Glutamatergic neuron (in vitro differentiated cells): ENCODE measurements around the gene AP2B1. TPM values are rescaled to one million over a fixed set of nuclear protein-coding genes. Genes with fewer than 3 reads are reported as not detected.

ENCODE experiments used
- DNase-seq: peaks from one replicate; pipeline ENCODE4 v3.0.0; 2022
- H3K27ac Mint-ChIP-seq: one replicate; pipeline ENCODE4 v1.8.0; 2020; ENCODE audit warnings: mild to moderate bottlenecking, mixed read lengths, inconsistent platforms; ENCODE audit not compliant: unreplicated experiment
- H3K27me3 Mint-ChIP-seq: one replicate; pipeline ENCODE4 v1.8.0; 2020; ENCODE audit warnings: mild to moderate bottlenecking, moderate library complexity, mixed read lengths, inconsistent platforms; ENCODE audit not compliant: unreplicated experiment
- H3K36me3 Mint-ChIP-seq: one replicate; pipeline ENCODE4 v1.8.0; 2020; ENCODE audit warnings: mild to moderate bottlenecking, mixed read lengths, inconsistent platforms; ENCODE audit not compliant: unreplicated experiment
- H3K4me1 Mint-ChIP-seq: one replicate; pipeline ENCODE4 v1.8.0; 2020; ENCODE audit warnings: mild to moderate bottlenecking, low read depth, mixed read lengths, inconsistent platforms; ENCODE audit not compliant: unreplicated experiment
- H3K4me3 Mint-ChIP-seq: one replicate; pipeline ENCODE4 v1.8.0; 2020; ENCODE audit warnings: mild to moderate bottlenecking, mixed read lengths, inconsistent platforms; ENCODE audit not compliant: unreplicated experiment
- H3K9me3 Mint-ChIP-seq: one replicate; pipeline ENCODE4 v1.8.0; 2020; ENCODE audit warnings: mild to moderate bottlenecking, moderate library complexity, mixed read lengths, inconsistent platforms; ENCODE audit not compliant: unreplicated experiment
- total RNA-seq: library from RNA; stranded (reverse); fragmentation: NEBNext Ultra II Directional; extraction: Animal tissue kit (Norgen Biotek cat#: 25700); gene quantifications from one replicate; pipeline ENCODE4 v1.2.1, GENCODE V29; 2021; ENCODE audit not compliant: unreplicated experiment
- TF ChIP-seq, protein P1 (sequence below): fragments of 200-600 bp; sonication (generic); IDR thresholded peaks from one replicate; pipeline ENCODE4 v1.5.0; 2021; ENCODE audit not compliant: partially characterized antibody, unreplicated experiment

Gene AP2B1
- total RNA-seq, 1 donor from 2014 or later, result 316 TPM

DNA sequence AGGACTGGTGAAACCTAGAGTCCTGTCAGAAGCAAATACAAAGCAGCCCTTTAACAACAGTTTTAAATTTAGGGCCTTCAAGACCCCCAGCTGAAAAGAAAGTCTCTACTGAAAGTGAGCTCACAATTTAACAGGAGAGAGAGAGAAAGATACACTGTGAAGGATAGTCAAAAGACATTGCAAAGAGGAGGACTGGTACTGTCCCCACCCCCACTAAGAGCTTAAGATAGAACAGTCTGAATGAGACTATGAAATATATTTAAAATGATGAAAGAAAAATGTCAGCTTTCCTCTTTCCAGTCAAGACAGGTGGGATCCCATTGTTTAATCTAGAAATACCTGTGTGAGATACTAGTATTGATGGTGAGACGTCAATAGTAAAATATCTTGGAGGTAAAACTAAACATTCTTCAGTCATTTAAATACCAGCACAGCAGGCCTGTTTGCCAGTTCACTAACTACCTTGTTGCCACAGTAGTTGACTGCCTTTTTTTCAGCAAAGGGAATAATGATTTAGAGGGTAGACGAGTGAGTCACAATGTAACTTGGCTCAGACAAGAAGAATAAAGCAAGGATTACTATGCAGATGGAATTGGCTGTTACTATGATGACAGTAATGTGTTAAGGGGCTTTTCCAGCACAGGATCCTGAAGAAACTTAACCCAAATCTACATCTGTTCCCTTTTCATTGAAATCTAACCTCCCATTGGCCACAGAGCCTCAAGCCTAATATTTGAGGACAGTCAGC lies 97.1 kb downstream of the AP2B1 start:
- peaks cover 5% of the 10 kb centered on the region for H3K36me3 Mint-ChIP-seq
- H3K4me3 Mint-ChIP-seq, result no peak overlapping the region
- H3K4me1 Mint-ChIP-seq, result no peaks in the 10 kb centered on the region
- H3K27ac Mint-ChIP-seq, result no peak overlapping the region
- H3K9me3 Mint-ChIP-seq, result no peaks in the 10 kb centered on the region
- DNase-seq, result no peak
- TF ChIP-seq, protein P1, sequence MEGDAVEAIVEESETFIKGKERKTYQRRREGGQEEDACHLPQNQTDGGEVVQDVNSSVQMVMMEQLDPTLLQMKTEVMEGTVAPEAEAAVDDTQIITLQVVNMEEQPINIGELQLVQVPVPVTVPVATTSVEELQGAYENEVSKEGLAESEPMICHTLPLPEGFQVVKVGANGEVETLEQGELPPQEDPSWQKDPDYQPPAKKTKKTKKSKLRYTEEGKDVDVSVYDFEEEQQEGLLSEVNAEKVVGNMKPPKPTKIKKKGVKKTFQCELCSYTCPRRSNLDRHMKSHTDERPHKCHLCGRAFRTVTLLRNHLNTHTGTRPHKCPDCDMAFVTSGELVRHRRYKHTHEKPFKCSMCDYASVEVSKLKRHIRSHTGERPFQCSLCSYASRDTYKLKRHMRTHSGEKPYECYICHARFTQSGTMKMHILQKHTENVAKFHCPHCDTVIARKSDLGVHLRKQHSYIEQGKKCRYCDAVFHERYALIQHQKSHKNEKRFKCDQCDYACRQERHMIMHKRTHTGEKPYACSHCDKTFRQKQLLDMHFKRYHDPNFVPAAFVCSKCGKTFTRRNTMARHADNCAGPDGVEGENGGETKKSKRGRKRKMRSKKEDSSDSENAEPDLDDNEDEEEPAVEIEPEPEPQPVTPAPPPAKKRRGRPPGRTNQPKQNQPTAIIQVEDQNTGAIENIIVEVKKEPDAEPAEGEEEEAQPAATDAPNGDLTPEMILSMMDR, result no peak
- peaks cover 3% of the 10 kb centered on the region for H3K27me3 Mint-ChIP-seq

DNA sequence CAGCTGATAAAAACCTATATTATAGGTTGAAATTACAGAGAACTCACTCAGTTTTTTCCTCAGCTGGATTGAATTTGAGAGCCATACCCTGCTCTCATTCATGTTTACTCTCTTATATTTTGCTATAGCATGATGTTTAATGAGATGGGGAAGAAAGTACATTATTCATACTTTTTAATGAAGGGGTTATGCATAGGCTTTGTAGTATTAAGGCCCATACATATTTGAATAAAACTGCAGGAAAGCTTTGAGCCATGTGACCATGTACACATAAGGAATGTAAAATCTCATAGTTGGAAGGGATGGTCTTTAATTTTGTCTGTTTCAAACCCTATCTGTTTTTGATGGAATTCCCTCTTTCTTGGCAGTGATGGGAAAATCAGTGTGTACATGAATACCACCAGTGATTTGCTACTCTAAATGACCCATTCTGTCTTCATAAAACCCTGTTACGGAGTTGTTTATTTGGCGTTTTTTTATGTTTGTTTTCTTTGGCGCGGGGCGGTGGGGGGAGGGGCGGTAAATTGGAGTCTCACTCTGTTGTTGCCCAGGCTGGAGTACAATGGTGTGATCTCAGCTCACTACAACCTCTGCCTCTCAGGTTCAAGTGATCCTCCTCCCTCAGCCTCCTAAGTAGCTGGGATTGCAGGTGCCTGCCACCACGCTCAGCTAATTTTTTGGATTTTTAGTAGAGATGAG lies 105.5 kb downstream of the AP2B1 start:
- TF ChIP-seq, protein P1, result no peak
- no peak for DNase-seq
- Mint-ChIP-seq H3K36me3 (peaks cover 16% of the 10 kb centered on the region), H3K9me3 (peaks cover 4% of the 10 kb centered on the region), H3K27ac (peak overlapping the region; percentile 91), H3K27me3 (peaks cover 4% of the 10 kb centered on the region), H3K4me1 (peaks cover 16% of the 10 kb centered on the region), H3K4me3 (no peak overlapping the region)

DNA sequence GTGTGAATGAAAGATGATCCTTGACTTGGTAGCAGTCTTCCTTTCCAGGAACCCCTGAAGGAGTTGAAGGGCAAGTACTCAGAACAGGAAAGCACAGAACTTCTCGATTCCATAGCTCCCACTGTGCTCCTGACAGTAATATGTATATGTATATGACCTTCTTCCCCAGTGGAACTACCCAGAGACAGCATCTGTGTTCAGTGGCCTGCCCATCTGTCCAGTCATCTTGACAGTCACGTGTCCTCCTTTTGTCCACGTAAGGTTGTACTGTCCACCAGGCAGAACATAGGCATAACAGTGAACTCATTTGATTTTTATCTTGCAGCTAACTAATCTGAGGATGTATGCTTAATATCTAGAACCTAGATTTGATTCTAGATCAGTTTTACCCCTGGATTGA lies 106.5 kb downstream of the AP2B1 start:
- H3K27ac Mint-ChIP-seq, result peak overlapping the region; percentile 91
- H3K27me3 Mint-ChIP-seq, result peaks cover 4% of the 10 kb centered on the region
- DNase-seq, result peak; percentile 53
- H3K36me3 Mint-ChIP-seq, result peaks cover 11% of the 10 kb centered on the region
- peak overlapping the region; percentile 61 for H3K4me3 Mint-ChIP-seq
- H3K9me3 Mint-ChIP-seq, result peaks cover 4% of the 10 kb centered on the region
- H3K4me1 Mint-ChIP-seq, result peaks cover 16% of the 10 kb centered on the region
- TF ChIP-seq, protein P1, result no peak

DNA sequence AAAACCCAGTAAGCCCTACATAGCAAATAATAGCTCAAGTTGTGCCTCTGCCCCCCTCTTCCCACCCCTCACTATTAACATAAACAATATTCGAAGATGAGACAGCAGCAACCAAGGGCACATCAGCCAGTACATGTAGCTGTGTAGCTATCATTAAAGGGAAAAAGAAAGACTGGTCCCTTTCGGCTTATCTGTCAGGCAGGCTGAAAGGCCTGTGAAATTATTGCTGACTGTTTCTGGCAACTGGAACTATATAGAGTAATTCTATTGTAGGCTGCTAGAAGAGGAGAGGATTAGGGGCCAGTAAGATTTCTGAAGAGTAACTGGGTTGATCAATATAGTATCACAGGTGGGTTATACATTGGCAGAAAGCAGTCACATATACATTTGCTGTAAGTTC lies 107.8 kb downstream of the AP2B1 start:
- H3K4me3 Mint-ChIP-seq, result no peak overlapping the region

More for the DNA sequence above, 107.8 kb downstream of the AP2B1 start:
- no peak for DNase-seq
- H3K36me3 Mint-ChIP-seq, result peaks cover 7% of the 10 kb centered on the region
- H3K4me1 Mint-ChIP-seq, result peaks cover 16% of the 10 kb centered on the region
- peaks cover 4% of the 10 kb centered on the region for H3K9me3 Mint-ChIP-seq
- no peak overlapping the region for H3K27ac Mint-ChIP-seq
- H3K27me3 Mint-ChIP-seq, result peaks cover 4% of the 10 kb centered on the region
- TF ChIP-seq, protein P1, result no peak
